SK-N-SH treated with all-trans-retinoic acid at 6 μM for 48 hours (cell line): ENCODE results near the gene SULT1A2.
"Not testable (repeated sequence)": the region's sequence is repeated elsewhere in the genome, so short reads cannot be mapped to it uniquely, and the experiment has no call there.

Experiments
- ATAC-seq: fragments of 200-7000 bp; cut with Tn5 transposase; 3 replicates; pipeline ENCODE4 v1.9.1; 2020; ENCODE audit warnings: mild to moderate bottlenecking, moderate library complexity
- ARNTL ChIP-seq: fragments of 450-650 bp; formaldehyde crosslinking; IDR thresholded peaks from 2 replicates; pipeline ENCODE4 v1.5.0; 2020; ENCODE audit warnings: low read depth, mild to moderate bottlenecking, moderate library complexity, borderline replicate concordance
- BACH2 ChIP-seq: fragments of 250-450 bp; sonication (Bioruptor Pico); IDR thresholded peaks from 2 replicates; pipeline ENCODE4 v1.9.0; 2021; ENCODE audit warnings: mild to moderate bottlenecking, borderline replicate concordance
- CSDC2 ChIP-seq: fragments of 250-450 bp; sonication (Bioruptor Pico); IDR thresholded peaks from 2 replicates; pipeline ENCODE4 v1.5.0; 2020; ENCODE audit warnings: mild to moderate bottlenecking, moderate library complexity
- CSRNP3 ChIP-seq: fragments of 250-450 bp; sonication (Bioruptor Pico); IDR thresholded peaks from 2 replicates; pipeline ENCODE4 v1.5.1; 2021; ENCODE audit warnings: mild to moderate bottlenecking, moderate library complexity
- ISL1 ChIP-seq: fragments of 250-450 bp; sonication (Bioruptor Pico); IDR thresholded peaks from 2 replicates; pipeline ENCODE4 v2.1.2; 2022; ENCODE audit warnings: mild to moderate bottlenecking, moderate library complexity
- OSR1 ChIP-seq: fragments of 250-450 bp; sonication (Bioruptor Pico); IDR thresholded peaks from 2 replicates; pipeline ENCODE4 v1.8.0; 2022; ENCODE audit warnings: moderate library complexity, mild to moderate bottlenecking, inconsistent platforms
- PPARA ChIP-seq: fragments of 250-450 bp; sonication (Bioruptor Pico); IDR thresholded peaks from 2 replicates; pipeline ENCODE4 v1.5.0; 2020; ENCODE audit warnings: mild to moderate bottlenecking, borderline replicate concordance
- SNAI2 ChIP-seq: fragments of 250-450 bp; sonication (Bioruptor Pico); IDR thresholded peaks from 2 replicates; pipeline ENCODE4 v1.5.0; 2020; ENCODE audit warnings: mild to moderate bottlenecking, moderate library complexity
- TCF4 ChIP-seq: fragments of 250-450 bp; sonication (Bioruptor Pico); IDR thresholded peaks from 2 replicates; pipeline ENCODE4 v1.8.0; 2021; ENCODE audit warnings: mild to moderate bottlenecking, moderate library complexity, borderline replicate concordance
- TOX ChIP-seq: fragments of 250-450 bp; sonication (Bioruptor Pico); IDR thresholded peaks from 2 replicates; pipeline ENCODE4 v1.8.0; 2021; ENCODE audit warnings: mild to moderate bottlenecking, moderate library complexity, borderline replicate concordance
- TSHZ2 ChIP-seq: fragments of 250-450 bp; sonication (Bioruptor Pico); IDR thresholded peaks from 2 replicates; pipeline ENCODE4 v1.5.0; 2020; ENCODE audit warnings: mild to moderate bottlenecking, moderate library complexity
- ZC3H10 ChIP-seq: fragments of 250-450 bp; sonication (Bioruptor Pico); IDR thresholded peaks from 2 replicates; pipeline ENCODE4 v1.5.1; 2021; ENCODE audit warnings: mild to moderate bottlenecking, moderate library complexity
- ZFP3 ChIP-seq: fragments of 250-450 bp; sonication (Bioruptor Pico); IDR thresholded peaks from 2 replicates; pipeline ENCODE4 v1.5.0; 2020; ENCODE audit warnings: mild to moderate bottlenecking, moderate library complexity
- ZFP30 ChIP-seq: fragments of 450-650 bp; formaldehyde crosslinking; IDR thresholded peaks from 2 replicates; pipeline ENCODE4 v1.5.0; 2022; ENCODE audit warnings: mild to moderate bottlenecking, moderate library complexity
- ZNF565 ChIP-seq: fragments of 450-650 bp; formaldehyde crosslinking; conservative IDR thresholded peaks from 2 replicates; pipeline ENCODE4 v1.5.0; 2020; ENCODE audit warnings: low read depth, mild to moderate bottlenecking, moderate library complexity
- ZNF8 ChIP-seq: fragments of 450-650 bp; formaldehyde crosslinking; IDR thresholded peaks from 2 replicates; pipeline ENCODE4 v1.5.0; 2020; ENCODE audit warnings: mild to moderate bottlenecking, moderate library complexity

Gene SULT1A2

DNA sequence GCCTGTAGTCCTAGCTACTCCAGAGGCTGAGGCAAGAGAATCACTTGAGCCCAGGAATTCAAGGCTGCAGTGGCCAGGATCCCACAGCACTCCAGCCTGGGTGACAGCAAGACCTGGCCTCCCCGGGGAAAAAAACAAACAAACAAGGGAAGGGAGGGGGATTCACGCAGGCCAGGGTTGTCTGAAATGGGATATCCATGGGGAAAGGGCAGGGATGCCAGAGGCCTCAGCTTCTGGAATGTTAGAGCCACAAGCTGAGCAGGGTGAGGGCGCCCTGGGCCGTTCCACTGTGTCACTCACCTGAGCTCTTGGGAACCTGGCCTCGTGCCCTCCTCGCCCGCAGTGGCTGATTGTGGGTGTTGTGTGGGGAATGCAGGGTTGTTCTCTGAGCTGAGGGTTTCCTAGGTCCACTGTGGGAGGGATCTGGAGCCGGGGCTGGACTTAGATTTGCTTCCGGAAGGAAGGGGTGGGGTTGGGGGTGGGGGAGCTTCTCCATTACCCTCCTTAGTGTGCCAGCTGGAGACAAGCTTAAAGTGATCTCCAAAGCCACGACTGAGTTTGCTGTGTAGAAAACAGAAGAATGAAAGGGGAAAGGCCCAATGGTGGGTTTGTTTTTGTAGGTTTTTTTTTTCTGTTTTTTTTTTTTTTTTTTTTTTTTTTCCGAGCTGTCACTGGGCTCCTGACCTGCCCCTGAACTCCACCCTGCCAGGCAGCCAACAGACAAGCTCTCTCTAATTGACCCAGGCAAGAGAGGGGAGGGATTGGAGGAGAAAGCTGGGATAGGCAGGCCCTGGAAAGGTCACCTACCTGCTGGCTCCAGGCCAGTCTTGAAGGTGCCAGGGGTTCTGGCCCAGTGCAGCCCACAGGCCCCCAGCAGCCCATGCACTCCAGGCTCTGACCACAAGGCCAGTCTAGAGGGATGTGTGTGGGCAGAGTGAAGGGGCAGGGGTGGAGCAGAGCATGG, 13.1 kb upstream of the SULT1A2 start, which contains the start of gene SULT1A1:
SULT1A1 (minus strand) TSS at position 414 of the 964 bp plus-strand sequence. CDS start 1,189 bp downstream, outside the sequence.
- TF ChIP-seq ZNF8 (CRISPR knock-in tag) (no peak), ZFP30 (no peak)

GRCh38 chr16:28608867-28609596, 12.2 kb upstream of the SULT1A2 start:
- not testable (repeated sequence) for ATAC-seq

More for the DNA sequence above, 13.1 kb upstream of the SULT1A2 start, which contains the start of gene SULT1A1:
- ATAC-seq = no peak; the same call in 2 of the 3 replicates

DNA sequence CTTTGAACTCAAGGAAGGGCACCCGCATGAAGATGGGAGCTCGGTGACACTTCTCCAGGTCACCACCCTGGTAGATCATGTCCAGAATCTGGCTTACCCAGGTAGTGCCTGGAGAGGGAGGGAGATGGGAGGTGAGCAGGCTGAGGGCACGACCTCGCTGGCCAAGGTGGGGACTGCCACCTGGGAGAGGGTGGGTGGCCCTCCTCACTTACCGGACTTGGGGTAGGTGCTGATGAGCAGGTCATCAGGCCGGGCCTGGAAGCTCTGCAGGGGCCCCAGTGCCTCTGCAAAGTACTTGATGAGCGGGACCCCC, 11.6 kb upstream of the SULT1A2 start:
- not testable (repeated sequence) for ATAC-seq

- not testable (repeated sequence) for ATAC-seq
Observed at GRCh38 chr16:28607681-28608495, 11.0 kb upstream of the SULT1A2 start.

- no peak for ATAC-seq
- TF ChIP-seq ARNTL (CRISPR knock-in tag) (no peak), CSDC2 (no peak), SNAI2 (CRISPR knock-in tag) (no peak), OSR1 (CRISPR knock-in tag) (no peak), CSRNP3 (CRISPR knock-in tag) (no peak), PPARA (CRISPR knock-in tag) (no peak), ZC3H10 (CRISPR knock-in tag) (no peak), TOX (no peak), TCF4 (CRISPR knock-in tag) (no peak)
Observed at GRCh38 chr16:28607116-28607623, 10.3 kb upstream of the SULT1A2 start.

DNA sequence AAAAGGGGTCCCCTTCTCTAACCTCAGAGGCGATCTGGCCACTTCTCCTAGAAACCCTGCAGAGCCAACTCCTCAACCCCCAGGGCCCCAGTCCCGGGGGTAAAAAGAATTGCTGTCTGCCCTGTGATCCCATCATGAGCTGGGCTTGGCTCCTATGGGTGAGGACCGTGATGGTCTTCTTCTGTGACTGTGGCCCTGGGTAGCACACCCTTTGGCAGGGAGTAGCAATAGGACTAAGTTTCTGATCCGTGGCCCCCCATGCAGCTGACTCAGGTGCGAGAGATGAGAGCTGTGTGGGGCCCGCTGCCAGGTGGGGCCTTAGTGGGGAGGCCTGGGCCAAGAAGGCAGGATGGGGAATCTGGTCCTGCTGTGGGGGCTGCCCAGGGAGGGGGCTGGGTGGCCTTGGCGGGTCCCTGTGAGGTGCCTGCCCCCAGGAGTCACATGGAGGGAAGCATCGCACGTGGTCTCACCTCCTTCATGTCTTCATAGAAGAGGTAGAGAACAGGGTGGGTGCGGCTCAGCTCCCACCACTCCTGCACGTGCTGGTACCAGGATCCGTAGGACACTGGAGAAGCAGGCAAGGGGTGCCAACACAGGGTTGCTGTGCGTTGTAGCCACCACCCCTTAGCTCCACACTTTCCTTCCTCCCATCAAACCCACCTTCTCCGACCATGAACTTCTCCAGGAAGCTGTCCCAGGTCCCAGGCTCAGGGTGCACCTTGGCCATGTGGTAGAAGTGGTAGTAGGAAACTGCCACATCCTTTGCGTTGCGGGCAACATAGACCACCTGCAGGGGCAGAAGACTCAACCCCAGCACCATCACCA, 9.7 kb upstream of the SULT1A2 start:
- TF ChIP-seq PPARA (CRISPR knock-in tag) (no peak), SNAI2 (CRISPR knock-in tag) (no peak), ZNF565 (CRISPR knock-in tag) (no peak), TSHZ2 (no peak), TOX (no peak), BACH2 (no peak), ZC3H10 (CRISPR knock-in tag) (no peak)
- no peak for ATAC-seq

DNA sequence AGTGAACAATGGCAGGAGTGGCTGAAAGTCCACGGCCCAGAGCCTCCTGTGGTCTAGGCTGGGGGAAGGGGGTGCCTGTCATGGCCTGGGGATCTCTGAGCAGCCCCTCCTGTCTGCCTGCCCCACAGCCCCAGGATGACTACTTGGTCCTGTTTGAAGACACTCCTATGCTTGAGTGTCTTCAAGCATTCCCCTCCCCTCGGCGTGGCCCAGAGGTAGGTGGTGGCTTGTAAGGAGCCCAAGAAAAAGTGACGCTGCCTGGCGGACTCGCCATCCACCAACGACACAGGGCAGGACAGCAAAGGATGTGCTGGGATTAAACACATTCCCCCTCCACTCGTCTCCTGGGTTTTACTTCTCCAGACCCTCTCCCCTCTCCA, 7.3 kb upstream of the SULT1A2 start:
- no peak for ATAC-seq
- TF ChIP-seq ZFP3 (no peak), ARNTL (CRISPR knock-in tag) (no peak), PPARA (CRISPR knock-in tag) (no peak), ISL1 (CRISPR knock-in tag) (no peak)
